ENCODE measurements around the gene PRAC2.

The PRAC2 gene

GRCh38 chr17:48726114-48726915 is 3.3 kb downstream of the PRAC2 start:
- Histone ChIP-seq H3K9ac (ENCODE audit: low read length) (no peak overlapping the region), H3K4me3 (ENCODE audit: low read length) (no peak overlapping the region), H3K9me2 (replicated peaks; ENCODE audit: insufficient read depth, low read length) (no peaks in the 10 kb centered on the region), H4K20me1 (ENCODE audit: insufficient read depth, low read length) (no peaks in the 10 kb centered on the region), H3K4me1 (ENCODE audit: low read length) (no peaks in the 10 kb centered on the region), H3K79me2 (ENCODE audit: low read length) (no peaks in the 10 kb centered on the region), H3K27me3 (replicated peaks; ENCODE audit: insufficient read depth, low read length) (peaks cover 91% of the 10 kb centered on the region), H3K36me3 (replicated peaks; ENCODE audit: insufficient read depth, low read length) (no peaks in the 10 kb centered on the region), H3K9me3 (replicated peaks; ENCODE audit: insufficient read depth, low read length) (no peaks in the 10 kb centered on the region), H3K27ac (ENCODE audit: low read length) (no peak overlapping the region), H3F3A (ENCODE audit: insufficient read depth, low read length) (no peaks in the 10 kb centered on the region), H3K4me2 (ENCODE audit: low read depth, low read length) (no peak overlapping the region), H2AFZ (ENCODE audit: low read length) (no peak overlapping the region)
- TF ChIP-seq EZH2phosphoT487 (IDR thresholded peaks at IDR 0.05; ENCODE audit: low read length) (no peak), CTCF (IDR thresholded peaks at IDR 0.05; ENCODE audit: low read length) (no peak), EZH2 (optimal IDR thresholded peaks at IDR 0.05; ENCODE audit: low read depth, low read length) (no peak)
- DNase-seq, result no peak

GRCh38 chr17:48726916-48727286 is 3.9 kb downstream of the PRAC2 start:
- H3K9me2 ChIP-seq (replicated peaks; ENCODE audit: insufficient read depth, low read length), result no peaks in the 10 kb centered on the region
- H3K4me1 ChIP-seq (ENCODE audit: low read length), result no peaks in the 10 kb centered on the region
- H3K9ac ChIP-seq (ENCODE audit: low read length), result no peak overlapping the region
- DNase-seq, result no peak
- H3F3A ChIP-seq (ENCODE audit: insufficient read depth, low read length), result no peaks in the 10 kb centered on the region
- H3K9me3 ChIP-seq (replicated peaks; ENCODE audit: insufficient read depth, low read length), result no peaks in the 10 kb centered on the region
- no peaks in the 10 kb centered on the region for H4K20me1 ChIP-seq (ENCODE audit: insufficient read depth, low read length)
- no peak overlapping the region for H3K4me2 ChIP-seq (ENCODE audit: low read depth, low read length)
- TF ChIP-seq EZH2 (optimal IDR thresholded peaks at IDR 0.05; ENCODE audit: low read depth, low read length) (no peak), EZH2phosphoT487 (IDR thresholded peaks at IDR 0.05; ENCODE audit: low read length) (no peak), CTCF (IDR thresholded peaks at IDR 0.05; ENCODE audit: low read length) (no peak)
- no peaks in the 10 kb centered on the region for H3K36me3 ChIP-seq (replicated peaks; ENCODE audit: insufficient read depth, low read length)
- H3K27me3 ChIP-seq (replicated peaks; ENCODE audit: insufficient read depth, low read length), result peaks cover 97% of the 10 kb centered on the region
- H3K4me3 ChIP-seq (ENCODE audit: low read length), result no peak overlapping the region
- H2AFZ ChIP-seq (ENCODE audit: low read length), result no peak overlapping the region
- H3K79me2 ChIP-seq (ENCODE audit: low read length), result no peaks in the 10 kb centered on the region
- no peak overlapping the region for H3K27ac ChIP-seq (ENCODE audit: low read length)

GRCh38 chr17:48727415-48728175 is 4.6 kb downstream of the PRAC2 start:
- H3K4me3 ChIP-seq (ENCODE audit: low read length), result no peak overlapping the region
- no peaks in the 10 kb centered on the region for H3K9me2 ChIP-seq (replicated peaks; ENCODE audit: insufficient read depth, low read length)
- no peaks in the 10 kb centered on the region for H3K9me3 ChIP-seq (replicated peaks; ENCODE audit: insufficient read depth, low read length)
- peaks cover 97% of the 10 kb centered on the region for H3K27me3 ChIP-seq (replicated peaks; ENCODE audit: insufficient read depth, low read length)
- no peaks in the 10 kb centered on the region for H4K20me1 ChIP-seq (ENCODE audit: insufficient read depth, low read length)
- H3K4me1 ChIP-seq (ENCODE audit: low read length), result no peaks in the 10 kb centered on the region
- peak overlapping the region; percentile 76; the same call in 1 of the 2 replicates for H3K4me2 ChIP-seq (ENCODE audit: low read depth, low read length)
- no peak overlapping the region for H3K27ac ChIP-seq (ENCODE audit: low read length)
- no peak overlapping the region for H2AFZ ChIP-seq (ENCODE audit: low read length)
- DNase-seq, result no peak
- H3K79me2 ChIP-seq (ENCODE audit: low read length), result no peaks in the 10 kb centered on the region
- TF ChIP-seq EZH2 (optimal IDR thresholded peaks at IDR 0.05; ENCODE audit: low read depth, low read length) (no peak), CTCF (IDR thresholded peaks at IDR 0.05; ENCODE audit: low read length) (no peak), EZH2phosphoT487 (IDR thresholded peaks at IDR 0.05; ENCODE audit: low read length) (no peak)
- H3K9ac ChIP-seq (ENCODE audit: low read length), result no peak overlapping the region
- no peaks in the 10 kb centered on the region for H3K36me3 ChIP-seq (replicated peaks; ENCODE audit: insufficient read depth, low read length)
- no peaks in the 10 kb centered on the region for H3F3A ChIP-seq (ENCODE audit: insufficient read depth, low read length)
